ENCODE results near the gene ANG.

DNA sequence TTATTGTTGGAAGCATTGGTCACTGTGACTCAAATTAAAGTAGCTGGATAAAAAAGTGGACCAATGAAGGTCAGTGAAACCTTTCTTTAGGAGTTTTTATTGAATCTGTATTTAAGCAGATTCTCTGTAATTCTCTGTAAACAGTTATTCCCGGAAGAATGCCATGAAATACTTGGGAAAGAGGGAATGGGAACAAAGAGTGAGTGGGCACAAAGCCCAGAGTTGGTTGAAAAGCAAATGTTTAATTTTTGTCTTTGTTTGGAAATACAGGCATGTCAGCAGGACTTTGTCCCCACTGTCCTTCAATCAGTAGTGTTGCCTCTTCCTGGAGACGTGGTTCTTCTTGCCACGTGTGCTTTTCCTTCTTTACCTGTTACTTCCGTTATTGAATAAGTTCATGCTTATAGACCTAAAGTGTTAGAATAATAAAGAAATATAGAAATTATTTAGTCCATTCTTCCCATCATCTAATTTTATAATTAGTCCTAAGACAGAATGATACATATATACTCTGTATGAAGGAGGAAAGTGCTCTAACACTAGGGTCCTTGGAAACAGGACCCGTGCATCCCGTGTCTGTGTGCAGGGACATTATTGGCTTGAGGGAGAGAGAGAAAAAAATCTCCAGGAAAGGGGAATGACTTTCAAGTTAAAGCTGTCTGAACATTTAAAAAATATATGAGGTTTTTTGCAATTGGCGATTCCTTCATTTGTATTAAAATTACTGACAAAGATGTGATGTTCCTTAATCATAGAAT is 2.0 kb upstream of the ANG start:
- TF ChIP-seq FOXK2 (IDR thresholded peaks at IDR 0.05) (no peak), L3MBTL2 (conservative IDR thresholded peaks at IDR 0.05) (no peak), FOXA1 (IDR thresholded peaks at IDR 0.05) (no peak), ELF4 (IDR thresholded peaks at IDR 0.05) (no peak), ARNT (IDR thresholded peaks at IDR 0.05) (no peak), HDGF (IDR thresholded peaks at IDR 0.05; ENCODE audit: borderline replicate concordance) (no peak), FOXM1 (IDR thresholded peaks at IDR 0.05; ENCODE audit: borderline replicate concordance) (no peak), BHLHE40 (IDR thresholded peaks at IDR 0.05; ENCODE audit: borderline replicate concordance) (no peak), TARDBP (IDR thresholded peaks at IDR 0.05) (no peak), ZNF384 (IDR thresholded peaks at IDR 0.05) (no peak)
- TF ChIP-seq, protein P1, sequence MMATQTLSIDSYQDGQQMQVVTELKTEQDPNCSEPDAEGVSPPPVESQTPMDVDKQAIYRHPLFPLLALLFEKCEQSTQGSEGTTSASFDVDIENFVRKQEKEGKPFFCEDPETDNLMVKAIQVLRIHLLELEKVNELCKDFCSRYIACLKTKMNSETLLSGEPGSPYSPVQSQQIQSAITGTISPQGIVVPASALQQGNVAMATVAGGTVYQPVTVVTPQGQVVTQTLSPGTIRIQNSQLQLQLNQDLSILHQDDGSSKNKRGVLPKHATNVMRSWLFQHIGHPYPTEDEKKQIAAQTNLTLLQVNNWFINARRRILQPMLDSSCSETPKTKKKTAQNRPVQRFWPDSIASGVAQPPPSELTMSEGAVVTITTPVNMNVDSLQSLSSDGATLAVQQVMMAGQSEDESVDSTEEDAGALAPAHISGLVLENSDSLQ (IDR thresholded peaks at IDR 0.05) = no peak

All from HEK293T (cell line).